ENCODE measurements around the gene PPP4R1. TPM values are rescaled to one million over a fixed set of nuclear protein-coding genes. Genes with fewer than 3 reads are reported as not detected.

The PPP4R1 gene
- total RNA-seq, 1 donor from 2014 or later = 108 TPM

GRCh38 chr18:9506046-9506792, 108.1 kb downstream of the PPP4R1 start:
- no peaks in the 10 kb centered on the region for H3K27me3 Mint-ChIP-seq (ENCODE audit: low read depth)
- peaks cover 38% of the 10 kb centered on the region for H3K4me1 Mint-ChIP-seq (ENCODE audit: low read depth)
- H3K27ac Mint-ChIP-seq (ENCODE audit: unreplicated experiment) = peak overlapping the region; percentile 83
- H3K4me3 Mint-ChIP-seq (ENCODE audit: unreplicated experiment) = peak overlapping the region; percentile 13
- H3K36me3 Mint-ChIP-seq (ENCODE audit: low read depth) = peaks cover 11% of the 10 kb centered on the region
- H3K9me3 Mint-ChIP-seq (ENCODE audit: low read depth) = peaks cover 14% of the 10 kb centered on the region
- no peak for DNase-seq (ENCODE audit: low spot score)
- no peak for TF ChIP-seq CTCF (IDR thresholded peaks at IDR 0.05)

Other genes with a start within 250 kb of the PPP4R1 start
- gene RALBP1, start 139.0 kb downstream of the PPP4R1 start, total RNA-seq = 46.4 to 53.9 TPM (median 50.8 TPM) in 3 replicates
- 82.4 to 89.6 TPM (median 87.7 TPM) in 3 replicates for gene RAB31, start 93.7 kb upstream of the PPP4R1 start, total RNA-seq

All from chondrocyte (in vitro differentiated cells).